Ishikawa (cell line): ENCODE measurements around the gene SKAP1.

ENCODE experiments used
- CREB1 ChIP-seq: IDR thresholded peaks from 2 replicates; pipeline ENCODE4 v1.6.1; 2012; ENCODE audit warnings: low read depth
- EGR1 ChIP-seq: IDR thresholded peaks from 2 replicates; pipeline ENCODE4 v1.6.1; 2012
- EP300 ChIP-seq: IDR thresholded peaks from 2 replicates; pipeline ENCODE4 v1.6.1; 2012; ENCODE audit warnings: borderline replicate concordance
- FOXM1 ChIP-seq: IDR thresholded peaks from 2 replicates; pipeline ENCODE4 v1.6.1; 2012; ENCODE audit warnings: low read depth, borderline replicate concordance
- MAX ChIP-seq: IDR thresholded peaks from 2 replicates; pipeline ENCODE4 v1.6.1; 2012
- RAD21 ChIP-seq: IDR thresholded peaks from 2 replicates; pipeline ENCODE4 v1.6.1; 2012; ENCODE audit warnings: low read depth
- REST ChIP-seq: IDR thresholded peaks from 2 replicates; pipeline ENCODE4 v1.6.1; 2012; ENCODE audit warnings: low read depth, mild to moderate bottlenecking
- TAF1 ChIP-seq: IDR thresholded peaks from 2 replicates; pipeline ENCODE4 v1.6.1; 2012; ENCODE audit warnings: low read depth, mild to moderate bottlenecking
- TCF12 ChIP-seq: IDR thresholded peaks from 2 replicates; pipeline ENCODE4 v1.6.1; 2012; ENCODE audit warnings: low read depth
- TEAD4 ChIP-seq: IDR thresholded peaks from 2 replicates; pipeline ENCODE4 v1.6.1; 2012
- YY1 ChIP-seq: IDR thresholded peaks from 2 replicates; pipeline ENCODE4 v1.6.1; 2012; ENCODE audit warnings: low read depth
- ZBTB7A ChIP-seq: IDR thresholded peaks from 2 replicates; pipeline ENCODE4 v1.6.1; 2012; ENCODE audit warnings: low read depth

- TF ChIP-seq MAX (no peak), ZBTB7A (no peak), EP300 (no peak), FOXM1 (no peak), RAD21 (no peak), TEAD4 (no peak), CREB1 (no peak), EGR1 (no peak), REST (no peak), TCF12 (no peak), TAF1 (no peak), YY1 (no peak)
These were observed 15.2 kb upstream of the SKAP1 start for GRCh38 chr17:48445248-48445620.
